ENCODE data around the gene ZNRF3. TPM values are rescaled to one million over a fixed set of nuclear protein-coding genes. Genes with fewer than 3 reads are reported as not detected.

ZNRF3 gene
- polyA plus RNA-seq, 3 donors, result 0.13 TPM; not detected in 2

DNA sequence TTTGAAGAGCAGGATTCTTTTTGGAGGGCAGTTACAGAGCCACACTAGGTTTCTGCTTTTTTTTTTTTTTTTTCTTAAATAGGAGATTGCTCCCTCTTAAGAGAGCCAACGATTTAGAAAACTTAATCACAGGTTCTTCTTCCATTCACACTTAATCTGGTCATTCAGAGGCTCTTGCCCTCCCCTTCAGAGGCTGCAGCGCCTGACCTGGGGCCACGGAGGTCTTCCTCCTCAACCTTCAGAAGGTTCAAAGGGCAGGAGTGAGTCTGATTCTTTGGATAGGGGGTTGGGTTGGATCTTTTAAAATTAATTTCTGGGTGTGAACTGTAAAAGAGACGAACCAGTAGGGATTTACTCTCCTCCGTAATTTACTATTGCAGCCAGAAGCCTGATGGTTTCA is 57.1 kb downstream of the ZNRF3 start:
- Mint-ChIP-seq H3K4me3 (no peak overlapping the region), H3K4me1 (peaks cover 15% of the 10 kb centered on the region), H3K36me3 (no peaks in the 10 kb centered on the region), H3K27me3 (ENCODE audit: low read depth in 3 of 3) (peaks cover 4 to 13% (median 10%) of the 10 kb centered on the region in 3 donors), H3K9me3 (peaks cover 0 to under 1% (median 0%) of the 10 kb centered on the region in 7 donors), H3K27ac (no peak overlapping the region)
- no peaks in the 10 kb centered on the region for H3K9me3 ChIP-seq (replicated peaks in 1 of 2; ENCODE audit: control insufficient read depth in 1 of 2, insufficient read depth in 1 of 2, low read length in 2 of 2)
- no peak overlapping the region for H3K4me2 ChIP-seq (replicated peaks; ENCODE audit: extremely low read depth, low read length, poor library complexity, severe bottlenecking)
- H3K27ac ChIP-seq (ENCODE audit: low read depth in 1 of 2, low read length in 2 of 2), result no peak overlapping the region
- peaks cover 13 to 15% of the 10 kb centered on the region in 2 donors for H3K4me1 ChIP-seq (ENCODE audit: control insufficient read depth in 1 of 2, insufficient read depth in 2 of 2, low read length in 2 of 2)
- H3K27me3 ChIP-seq (ENCODE audit: control insufficient read depth in 2 of 2, insufficient read depth in 2 of 2, low read length in 2 of 2), result no peaks in the 10 kb centered on the region
- no peaks in the 10 kb centered on the region for H3K36me3 ChIP-seq (replicated peaks in 1 of 2; ENCODE audit: control insufficient read depth in 1 of 2, insufficient read depth in 2 of 2, low read length in 2 of 2)
- whole genome bisulfite sequencing (ENCODE audit: insufficient coverage), result no CpG with 5 or more reads among the region's 5 CpGs
- no peak overlapping the region for H3K9ac ChIP-seq (ENCODE audit: insufficient read depth, low read length, poor library complexity, severe bottlenecking)
- TF ChIP-seq, protein P1, sequence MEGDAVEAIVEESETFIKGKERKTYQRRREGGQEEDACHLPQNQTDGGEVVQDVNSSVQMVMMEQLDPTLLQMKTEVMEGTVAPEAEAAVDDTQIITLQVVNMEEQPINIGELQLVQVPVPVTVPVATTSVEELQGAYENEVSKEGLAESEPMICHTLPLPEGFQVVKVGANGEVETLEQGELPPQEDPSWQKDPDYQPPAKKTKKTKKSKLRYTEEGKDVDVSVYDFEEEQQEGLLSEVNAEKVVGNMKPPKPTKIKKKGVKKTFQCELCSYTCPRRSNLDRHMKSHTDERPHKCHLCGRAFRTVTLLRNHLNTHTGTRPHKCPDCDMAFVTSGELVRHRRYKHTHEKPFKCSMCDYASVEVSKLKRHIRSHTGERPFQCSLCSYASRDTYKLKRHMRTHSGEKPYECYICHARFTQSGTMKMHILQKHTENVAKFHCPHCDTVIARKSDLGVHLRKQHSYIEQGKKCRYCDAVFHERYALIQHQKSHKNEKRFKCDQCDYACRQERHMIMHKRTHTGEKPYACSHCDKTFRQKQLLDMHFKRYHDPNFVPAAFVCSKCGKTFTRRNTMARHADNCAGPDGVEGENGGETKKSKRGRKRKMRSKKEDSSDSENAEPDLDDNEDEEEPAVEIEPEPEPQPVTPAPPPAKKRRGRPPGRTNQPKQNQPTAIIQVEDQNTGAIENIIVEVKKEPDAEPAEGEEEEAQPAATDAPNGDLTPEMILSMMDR (IDR thresholded peaks at IDR 0.05), result no peak
- no peaks in the 10 kb centered on the region for H3K79me2 ChIP-seq (ENCODE audit: insufficient read depth, low read length)
- H3K4me3 ChIP-seq (replicated peaks in 1 of 3; ENCODE audit: low read depth in 2 of 3, low read length in 3 of 3), result no peak overlapping the region
- no peak for DNase-seq
- no peaks in the 10 kb centered on the region for H4K20me1 ChIP-seq (ENCODE audit: insufficient read depth, low read length)
- intact Hi-C loops (cut with micrococcal nuclease), result no loop called here
- H2AFZ ChIP-seq (ENCODE audit: insufficient read depth, low read depth, low read length, poor library complexity, severe bottlenecking), result no peak overlapping the region

DNA sequence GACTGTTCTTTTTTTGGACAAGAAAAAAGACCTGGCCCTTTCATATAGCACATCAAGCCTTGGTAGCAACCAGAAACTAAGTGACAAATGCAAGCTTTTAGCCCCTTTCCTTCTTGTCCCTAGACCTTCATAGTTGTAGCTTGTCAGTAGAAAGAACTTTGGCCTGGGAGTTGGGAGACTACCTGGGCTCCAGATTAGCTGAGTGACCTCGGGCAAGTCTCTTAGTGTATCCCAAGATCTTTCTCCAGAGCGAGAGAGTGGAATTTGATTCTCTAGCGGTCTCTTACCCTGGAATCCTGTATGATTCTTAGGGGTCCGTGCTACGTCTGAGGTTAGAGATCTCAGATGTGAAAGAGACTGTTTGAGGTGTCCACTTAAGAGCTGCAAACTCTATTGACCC is 59.0 kb downstream of the ZNRF3 start:
- H3K4me3 ChIP-seq (replicated peaks in 1 of 3; ENCODE audit: low read depth in 2 of 3, low read length in 3 of 3), result no peak overlapping the region
- Mint-ChIP-seq H3K27me3 (ENCODE audit: low read depth in 3 of 3) (peaks cover 4 to 12% (median 9%) of the 10 kb centered on the region in 3 donors), H3K36me3 (no peaks in the 10 kb centered on the region), H3K4me1 (peaks cover 15% of the 10 kb centered on the region), H3K27ac (no peak overlapping the region), H3K4me3 (no peak overlapping the region), H3K9me3 (peaks cover 6 to 12% (median 9%) of the 10 kb centered on the region in 7 donors)
- DNase-seq, result no peak
- peaks cover 0 to 2% of the 10 kb centered on the region in 2 donors for H3K27me3 ChIP-seq (ENCODE audit: control insufficient read depth in 2 of 2, insufficient read depth in 2 of 2, low read length in 2 of 2)
- intact Hi-C loops (cut with micrococcal nuclease), result no loop called here
- no peak overlapping the region for H2AFZ ChIP-seq (ENCODE audit: insufficient read depth, low read depth, low read length, poor library complexity, severe bottlenecking)
- TF ChIP-seq, protein P1 (IDR thresholded peaks at IDR 0.05), result no peak
- H3K4me2 ChIP-seq (replicated peaks; ENCODE audit: extremely low read depth, low read length, poor library complexity, severe bottlenecking), result no peak overlapping the region
- H3K27ac ChIP-seq (ENCODE audit: low read depth in 1 of 2, low read length in 2 of 2), result no peak overlapping the region
- no peaks in the 10 kb centered on the region for H3K9me3 ChIP-seq (replicated peaks in 1 of 2; ENCODE audit: control insufficient read depth in 1 of 2, insufficient read depth in 1 of 2, low read length in 2 of 2)
- no peaks in the 10 kb centered on the region for H3K79me2 ChIP-seq (ENCODE audit: insufficient read depth, low read length)
- H4K20me1 ChIP-seq (ENCODE audit: insufficient read depth, low read length), result no peaks in the 10 kb centered on the region
- H3K4me1 ChIP-seq (ENCODE audit: control insufficient read depth in 1 of 2, insufficient read depth in 2 of 2, low read length in 2 of 2), result peaks cover 13 to 15% of the 10 kb centered on the region in 2 donors
- no peak overlapping the region for H3K9ac ChIP-seq (ENCODE audit: insufficient read depth, low read length, poor library complexity, severe bottlenecking)
- WGBS (ENCODE audit: insufficient coverage), result 98% methylated on average over 5 of the region's 5 CpGs
- no peaks in the 10 kb centered on the region for H3K36me3 ChIP-seq (replicated peaks in 1 of 2; ENCODE audit: control insufficient read depth in 1 of 2, insufficient read depth in 2 of 2, low read length in 2 of 2)
